AML-193 (cell line): ENCODE data around the gene PPP1R7.
"Not testable (repeated sequence)": the region's sequence is repeated elsewhere in the genome, so short reads cannot be mapped to it uniquely, and the experiment has no call there.

Experiments used
- DNase-seq, 2 experiments: peaks; one replicate each; lab custom pipeline; 2025; lab: John Stamatoyannopoulos, UW

The PPP1R7 gene

GRCh38 chr2:241149925-241150659 lies at the start of gene PPP1R7:
TSS of gene PPP1R7 (plus strand) at chr2:241150467. CDS start at chr2:241150496, 29 bp downstream.
- peak; percentile 90 to 91 for DNase-seq

GRCh38 chr2:241102239-241102803 lies 47.9 kb upstream of the PPP1R7 start, which contains the start of gene MTERF4:
TSS of gene MTERF4 (minus strand) at chr2:241102287. CDS start at chr2:241102273, 14 bp downstream.
- peak; percentile 43 to 62 for DNase-seq

- DNase-seq = no peak
Measured at GRCh38 chr2:241103176-241103595, 47.1 kb upstream of the PPP1R7 start.

GRCh38 chr2:241104611-241105010 lies 45.7 kb upstream of the PPP1R7 start:
- not testable (repeated sequence) for DNase-seq

DNA sequence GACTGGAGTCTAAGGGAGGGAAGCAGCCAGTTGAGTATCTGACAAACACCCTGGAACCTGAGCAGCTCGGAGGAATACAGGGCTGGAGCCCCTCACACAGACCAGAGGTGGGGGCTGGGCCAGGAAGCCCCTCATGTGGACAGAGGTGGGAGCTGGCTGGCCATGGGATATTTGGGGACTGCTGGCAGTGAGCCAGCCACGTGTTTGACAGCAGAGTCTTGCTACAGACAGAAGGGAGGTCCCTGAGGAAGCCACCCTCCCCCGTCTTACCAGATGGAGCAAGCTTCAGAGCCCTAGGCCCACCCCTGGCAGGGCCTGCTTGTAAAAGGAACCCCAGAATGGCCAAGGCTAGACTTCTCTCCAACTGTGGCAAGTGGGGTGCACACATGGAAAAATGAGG lies 44.6 kb upstream of the PPP1R7 start:
- no peak for DNase-seq

DNA sequence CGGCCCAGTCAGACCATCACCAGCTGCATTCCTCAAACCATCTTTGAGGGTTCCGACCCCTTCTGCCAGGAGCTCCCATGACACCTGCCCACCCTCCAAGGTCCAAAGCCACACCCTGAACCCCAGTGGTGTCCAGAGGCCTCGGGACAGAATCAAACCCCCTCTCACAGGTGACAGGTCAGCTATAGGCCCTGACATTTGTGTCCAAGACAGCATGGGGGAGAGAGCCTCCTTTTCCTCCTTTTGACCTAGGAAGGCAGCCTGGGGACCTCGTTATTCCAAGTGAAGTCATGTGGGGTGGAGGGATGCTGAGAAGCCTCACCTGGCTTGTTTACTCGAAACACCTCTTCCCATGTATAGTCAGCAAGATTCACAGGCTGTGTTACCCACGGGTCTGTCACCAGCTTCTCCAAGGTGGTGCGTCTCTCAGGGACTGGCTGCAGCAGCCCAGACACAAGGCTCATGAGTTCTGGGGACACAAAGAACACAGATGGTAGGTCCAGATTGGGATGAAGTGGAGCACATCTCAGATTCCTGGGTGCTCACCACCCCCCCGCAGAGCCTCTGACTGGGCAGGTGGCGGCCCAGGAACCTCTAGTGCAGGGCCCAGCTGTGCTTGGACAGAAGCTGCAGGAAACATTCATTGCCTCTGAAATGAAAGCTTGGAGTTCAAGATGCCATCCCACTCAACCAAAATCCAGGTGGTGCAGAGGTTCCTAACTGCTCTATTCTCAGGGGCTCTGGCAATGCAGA lies 43.1 kb upstream of the PPP1R7 start:
- DNase-seq = no peak

DNA sequence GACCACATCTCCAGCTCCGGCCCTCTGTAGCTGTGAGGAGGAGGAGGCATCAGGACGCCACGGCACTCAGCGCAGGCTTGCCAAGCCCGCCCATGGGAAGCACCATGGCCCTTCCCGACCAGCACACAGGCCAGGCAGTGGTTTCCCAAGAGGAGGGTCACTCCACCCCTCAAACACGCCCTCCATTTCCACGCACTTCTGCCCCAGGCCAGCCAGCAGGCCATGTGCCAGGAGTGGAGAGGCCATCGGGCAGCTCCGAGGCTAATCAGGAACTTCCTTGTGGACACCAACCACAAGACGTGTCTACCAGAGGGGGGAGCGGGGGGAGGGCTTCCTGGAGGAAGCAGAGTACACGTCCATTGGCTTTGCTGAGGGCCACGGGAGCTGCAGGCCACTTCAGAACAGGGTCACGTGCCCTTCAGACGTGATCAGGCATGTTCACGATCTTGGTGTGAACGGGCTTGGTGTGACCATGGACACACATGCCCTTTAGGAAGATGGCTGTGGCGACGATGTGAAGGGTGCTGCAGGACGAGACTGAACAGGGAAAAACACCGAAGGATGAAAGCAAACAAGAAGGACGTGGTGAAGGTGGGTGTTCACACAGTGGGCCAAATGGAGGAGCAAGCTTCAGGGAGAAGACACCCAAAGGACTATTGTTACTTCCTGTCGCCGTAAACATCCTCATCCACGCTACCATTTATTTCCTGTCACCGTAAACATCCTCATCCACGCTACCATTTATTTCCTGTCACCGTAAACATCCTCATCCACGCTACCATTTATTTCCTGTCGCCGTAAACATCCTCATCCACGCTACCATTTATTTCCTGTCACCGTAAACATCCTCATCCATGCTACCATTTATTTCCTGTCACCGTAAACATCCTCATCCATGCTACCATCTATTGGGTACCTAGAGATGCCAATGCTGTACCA lies 41.7 kb upstream of the PPP1R7 start:
- no peak for DNase-seq

DNA sequence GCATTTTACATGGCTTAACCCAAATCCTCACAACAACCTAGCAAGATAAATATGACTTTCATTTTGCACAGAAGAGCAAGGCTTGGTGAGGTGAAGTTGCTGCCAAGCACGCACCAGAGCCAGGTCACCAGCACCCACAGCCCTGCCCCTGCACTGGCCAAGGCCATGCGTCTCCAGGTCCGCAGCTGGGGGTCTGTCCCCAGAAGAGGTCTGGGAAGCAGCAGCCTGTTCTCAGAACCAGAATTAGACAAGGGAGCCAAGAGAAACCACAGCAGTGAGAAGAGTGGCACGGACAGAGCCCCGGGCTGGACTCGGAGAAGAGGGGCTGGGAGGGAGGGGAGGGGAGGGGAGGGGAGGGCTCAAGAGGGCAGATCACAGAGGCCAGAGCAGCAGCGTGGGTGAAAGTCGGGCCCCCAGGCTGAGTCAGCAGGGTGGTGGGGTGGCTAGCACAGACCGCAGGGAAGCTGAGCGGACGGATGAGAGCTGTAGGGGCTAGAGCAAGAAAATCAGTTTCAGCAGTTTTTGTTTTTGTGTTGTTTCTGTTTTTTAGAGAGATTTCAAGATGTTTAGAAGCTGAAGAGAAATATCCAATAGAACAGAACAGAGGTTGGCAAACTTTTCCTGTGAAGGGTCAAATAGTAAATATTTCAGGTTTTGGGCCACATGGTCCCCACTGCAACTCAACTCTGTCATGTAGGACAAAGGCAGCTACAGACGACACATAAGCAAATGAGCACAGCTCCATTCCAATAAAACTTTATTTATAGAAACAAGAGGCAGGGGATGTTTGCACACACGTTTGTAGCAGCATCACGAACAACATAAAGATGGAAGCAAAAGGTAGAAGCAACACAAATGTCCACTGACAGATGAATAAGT lies 40.8 kb upstream of the PPP1R7 start:
- DNase-seq = no peak

DNA sequence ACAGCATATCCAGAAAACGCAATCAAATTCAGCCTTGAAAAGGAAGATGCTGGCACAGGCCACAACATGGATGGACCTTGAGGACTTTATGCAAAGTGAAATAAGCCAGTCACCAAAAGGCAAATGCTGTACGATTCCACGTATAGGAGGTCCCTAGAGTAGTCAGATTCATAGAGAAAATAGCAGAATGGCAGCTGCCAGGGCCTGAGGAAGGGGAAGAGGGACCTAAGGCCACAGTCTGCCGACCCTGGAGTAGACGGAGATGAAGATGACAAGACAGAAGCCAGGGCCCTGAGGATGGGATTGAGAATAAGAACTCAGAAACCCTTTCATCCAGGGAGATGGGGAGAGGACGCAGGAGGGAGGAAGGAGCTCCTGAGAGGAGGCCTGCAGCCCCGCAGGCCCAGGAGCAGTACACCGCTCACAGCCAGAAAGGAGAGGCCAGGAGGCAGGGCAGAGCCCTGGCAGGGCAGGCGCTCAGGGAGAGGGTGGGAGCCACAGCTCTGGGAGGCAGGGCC lies 40.1 kb upstream of the PPP1R7 start:
- no peak for DNase-seq

- no peak for DNase-seq
Measured at GRCh38 chr2:241110607-241111439, 39.4 kb upstream of the PPP1R7 start.

GRCh38 chr2:241111440-241111805 lies 38.8 kb upstream of the PPP1R7 start:
- DNase-seq = no peak

DNA sequence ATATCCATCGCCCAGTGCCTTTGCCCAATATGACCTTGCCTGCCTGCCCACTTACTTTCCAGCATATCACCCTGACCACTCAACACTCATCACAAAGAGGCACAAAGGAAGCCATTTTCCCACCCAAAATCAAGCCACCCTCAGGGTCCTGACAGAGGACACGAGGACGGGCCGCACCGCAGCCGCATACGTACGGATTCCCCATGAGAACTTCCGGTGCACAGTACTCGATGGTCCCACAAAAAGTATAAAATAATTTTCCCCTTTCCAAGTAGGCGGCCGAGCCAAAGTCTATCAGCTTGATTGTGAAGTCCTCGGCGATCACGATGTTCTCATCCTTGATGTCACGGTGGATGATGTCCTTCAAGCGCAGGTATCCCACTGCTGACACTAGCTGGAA lies 38.2 kb upstream of the PPP1R7 start:
- DNase-seq = no peak

DNA sequence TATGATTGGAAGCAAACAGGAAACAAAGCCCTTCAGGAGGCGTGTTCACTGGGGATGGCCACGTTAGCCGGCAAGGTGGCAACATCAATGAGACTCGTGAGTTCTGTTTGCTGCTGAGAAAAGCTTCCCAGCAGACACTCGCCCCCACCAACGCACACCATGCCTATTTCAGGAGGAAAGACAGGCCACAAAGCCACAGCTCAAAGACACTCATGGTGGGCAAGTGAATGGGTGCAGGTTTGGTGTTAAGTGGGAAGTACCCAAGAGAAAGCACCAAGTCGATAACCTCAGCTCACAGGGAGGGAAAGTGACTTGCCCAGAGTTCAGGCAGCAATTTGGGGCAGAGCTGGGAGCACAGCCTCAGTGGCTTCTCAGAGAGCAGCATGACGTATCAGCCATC lies 37.7 kb upstream of the PPP1R7 start:
- DNase-seq = no peak

DNA sequence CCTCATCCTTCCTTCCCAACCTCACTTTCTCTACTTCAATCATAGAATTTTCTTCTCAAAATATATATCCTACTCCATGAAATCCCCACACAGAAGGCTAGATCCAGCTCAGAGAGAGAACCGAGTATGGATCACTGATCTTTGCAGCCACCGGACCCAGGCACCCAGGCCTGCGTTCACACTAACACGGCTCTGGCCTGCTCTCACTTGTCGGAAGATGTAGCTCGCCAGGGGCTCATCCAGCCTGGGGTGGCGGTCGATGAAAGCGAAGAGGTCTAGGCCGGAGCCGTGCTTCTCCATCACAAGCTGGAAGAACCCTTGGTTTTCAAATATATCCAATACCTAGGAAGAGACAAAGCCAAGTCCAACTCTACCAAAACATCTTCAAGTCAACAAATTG lies 35.4 kb upstream of the PPP1R7 start:
- DNase-seq = no peak

GRCh38 chr2:241115361-241115760 lies 34.9 kb upstream of the PPP1R7 start:
- no peak for DNase-seq

DNA sequence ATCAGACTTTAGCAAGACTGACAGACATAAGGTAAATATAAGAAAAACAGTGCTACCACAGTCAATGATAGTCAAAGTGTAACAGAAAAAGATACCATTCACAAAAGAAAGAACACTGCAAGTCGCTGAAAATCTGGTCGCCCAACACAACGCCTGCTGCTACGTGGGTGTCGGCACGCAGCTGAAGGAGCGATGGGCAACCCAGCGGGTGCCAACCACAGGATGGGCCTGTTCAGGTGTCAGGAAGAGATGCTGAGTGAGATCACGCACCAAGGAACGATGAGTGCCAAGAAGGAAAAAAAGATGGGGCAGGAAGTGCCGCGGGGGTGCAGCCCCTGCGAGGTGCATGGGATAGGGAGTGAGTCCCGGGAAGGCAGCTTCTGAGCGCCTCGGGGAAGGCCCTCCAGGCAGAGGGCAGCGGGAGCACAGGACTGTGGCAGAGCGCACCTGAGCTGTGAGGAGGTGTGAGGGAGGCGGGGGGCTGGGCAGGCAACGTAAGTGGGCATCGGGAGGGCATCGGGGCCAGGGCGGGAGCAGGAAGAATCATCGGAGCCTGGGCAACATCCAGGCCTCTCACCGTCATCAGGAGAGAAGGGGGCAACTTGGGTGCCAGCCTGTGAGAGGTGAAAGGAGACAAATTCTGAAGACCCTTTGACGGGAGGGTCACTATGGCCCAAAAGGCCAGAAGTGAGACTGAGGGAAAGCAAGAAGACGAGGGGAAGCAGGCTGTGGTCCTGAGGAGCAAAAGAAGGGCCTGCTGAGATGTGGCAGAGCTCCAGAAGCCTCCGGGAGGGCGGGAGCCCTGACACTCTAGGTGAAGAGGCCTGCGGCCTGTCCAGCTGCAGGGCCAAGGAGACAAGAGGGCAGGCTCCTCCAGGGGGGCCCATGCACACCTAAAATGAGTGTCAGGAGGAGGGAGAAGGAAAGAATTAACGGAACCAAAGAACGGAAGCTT lies 33.4 kb upstream of the PPP1R7 start:
- no peak for DNase-seq

DNA sequence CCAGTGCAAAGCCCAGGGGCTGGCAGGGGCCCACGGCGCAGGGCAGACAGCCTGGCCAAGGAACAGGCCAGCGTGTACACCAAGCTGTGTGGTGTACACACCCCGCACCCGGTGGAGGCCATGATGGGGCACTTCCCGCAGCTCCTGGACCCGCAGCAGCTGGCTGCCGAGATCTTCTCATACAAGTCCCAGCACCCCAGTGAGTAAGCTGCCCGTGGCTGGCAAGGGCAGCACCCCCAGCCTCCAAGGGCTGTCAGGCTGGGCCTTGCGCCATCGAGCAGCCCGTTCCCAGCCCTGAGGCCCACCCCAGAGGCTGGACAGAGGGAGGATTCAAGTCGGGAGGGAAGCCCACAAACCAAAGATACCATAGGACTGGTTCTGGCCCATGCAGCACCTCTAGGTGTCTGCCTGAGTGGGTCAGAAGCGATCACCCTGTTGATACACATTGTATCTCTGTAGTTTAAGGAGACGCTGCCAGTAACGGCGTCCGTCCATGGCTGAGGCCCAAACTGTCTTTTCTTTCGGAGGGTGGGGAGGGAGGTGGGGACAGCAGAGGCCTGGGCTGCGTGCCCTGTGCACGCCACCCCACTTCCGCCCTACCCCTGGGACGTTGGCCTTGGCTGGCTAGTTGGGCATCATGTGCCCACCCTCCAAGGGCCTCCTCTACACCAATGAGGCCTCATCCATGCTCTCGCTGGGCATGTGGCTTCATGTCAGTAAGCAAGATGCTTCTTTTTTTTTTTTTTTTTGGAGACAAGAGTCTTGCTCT lies 31.3 kb upstream of the PPP1R7 start:
- no peak for DNase-seq

- DNase-seq = peak in 1 of 2 experiments; percentile 1
Measured at GRCh38 chr2:241120440-241120839, 29.8 kb upstream of the PPP1R7 start.
